Adrenal gland (tissue), 5 donors: ENCODE results near the gene HEYL.

Source experiments
- POLR2A ChIP-seq, 2 donors: fragments of 450-650 bp; IDR thresholded peaks; one replicate each; pipeline ENCODE4 v1.6.1; 2017; ENCODE audit warnings: antibody characterized with exemption in 2 of 2, mild to moderate bottlenecking in 2 of 2, moderate library complexity in 1 of 2
- TF ChIP-seq, protein P1 (sequence below), 6 experiments: fragments of 450-650 bp in 4 of 6; fragments of 200-600 bp in 2 of 6; sonication (generic) in 1 of 6; IDR thresholded peaks; 1 replicate in 5 of 6; 2 replicates in 1 of 6; pipeline versions ENCODE4 v1.5.1 to v1.8.0; 2016 to 2021; ENCODE audit warnings: antibody characterized with exemption in 6 of 6, mild to moderate bottlenecking in 2 of 6, moderate library complexity in 1 of 6
- donor health status: DM: no; HTN: no; CAD: no.

DNA sequence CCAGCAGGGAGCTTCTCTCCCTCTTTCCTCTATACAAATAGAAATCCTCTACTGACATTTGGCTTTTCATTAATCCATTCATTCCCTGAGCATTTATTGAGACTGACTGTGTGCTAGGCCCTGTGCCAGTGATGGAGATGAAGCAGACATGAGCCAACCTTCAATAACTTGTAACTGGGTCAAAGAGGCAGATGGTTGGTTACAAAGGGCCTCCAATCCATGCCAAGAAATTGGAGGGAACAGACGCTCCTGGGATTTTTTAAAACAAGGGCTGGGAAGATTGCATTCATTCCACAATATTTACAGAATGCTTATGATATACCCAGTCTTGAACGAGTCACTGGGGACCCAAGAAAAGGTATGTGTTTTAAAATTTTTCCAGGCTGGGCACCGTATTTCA lies 45.6 kb upstream of the HEYL start:
- TF ChIP-seq, protein P1, sequence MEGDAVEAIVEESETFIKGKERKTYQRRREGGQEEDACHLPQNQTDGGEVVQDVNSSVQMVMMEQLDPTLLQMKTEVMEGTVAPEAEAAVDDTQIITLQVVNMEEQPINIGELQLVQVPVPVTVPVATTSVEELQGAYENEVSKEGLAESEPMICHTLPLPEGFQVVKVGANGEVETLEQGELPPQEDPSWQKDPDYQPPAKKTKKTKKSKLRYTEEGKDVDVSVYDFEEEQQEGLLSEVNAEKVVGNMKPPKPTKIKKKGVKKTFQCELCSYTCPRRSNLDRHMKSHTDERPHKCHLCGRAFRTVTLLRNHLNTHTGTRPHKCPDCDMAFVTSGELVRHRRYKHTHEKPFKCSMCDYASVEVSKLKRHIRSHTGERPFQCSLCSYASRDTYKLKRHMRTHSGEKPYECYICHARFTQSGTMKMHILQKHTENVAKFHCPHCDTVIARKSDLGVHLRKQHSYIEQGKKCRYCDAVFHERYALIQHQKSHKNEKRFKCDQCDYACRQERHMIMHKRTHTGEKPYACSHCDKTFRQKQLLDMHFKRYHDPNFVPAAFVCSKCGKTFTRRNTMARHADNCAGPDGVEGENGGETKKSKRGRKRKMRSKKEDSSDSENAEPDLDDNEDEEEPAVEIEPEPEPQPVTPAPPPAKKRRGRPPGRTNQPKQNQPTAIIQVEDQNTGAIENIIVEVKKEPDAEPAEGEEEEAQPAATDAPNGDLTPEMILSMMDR (IDR thresholded peaks at IDR 0.05), result no peak
- no peak for TF ChIP-seq POLR2A (IDR thresholded peaks at IDR 0.05)
